Measurements from ENCODE around the gene LRRC27.

LRRC27 gene

GRCh38 chr10:132360766-132361447, 28.9 kb downstream of the LRRC27 start:
- peak; percentile 63 for DNase-seq

GRCh38 chr10:132361581-132362101, 29.6 kb downstream of the LRRC27 start:
- no peak for DNase-seq

DNA sequence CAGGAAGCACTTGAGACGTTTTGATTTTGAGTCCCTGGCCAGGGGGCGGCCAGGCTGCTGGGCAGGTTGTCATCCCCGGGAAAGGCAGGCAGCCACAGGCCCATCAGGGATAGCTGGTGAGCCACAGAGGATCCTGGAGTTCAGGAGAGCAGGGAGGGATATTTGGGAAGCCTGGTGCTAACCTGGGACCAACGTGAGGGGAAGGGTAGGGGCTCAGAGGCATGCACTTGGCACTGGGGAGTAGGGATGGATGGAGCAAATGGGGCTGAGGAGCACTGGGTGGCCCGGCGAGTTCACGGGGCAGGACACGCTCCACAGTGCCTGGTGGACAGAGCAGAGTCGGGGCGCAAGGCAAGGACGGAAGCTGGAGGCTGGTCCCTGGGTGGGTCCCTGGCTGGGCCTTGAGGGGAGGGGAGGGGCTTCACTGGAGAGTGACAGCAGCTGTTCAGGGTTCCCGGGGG, 30.2 kb downstream of the LRRC27 start:
- no peak for DNase-seq

GRCh38 chr10:132363376-132363775, 31.4 kb downstream of the LRRC27 start:
- DNase-seq = no peak

DNA sequence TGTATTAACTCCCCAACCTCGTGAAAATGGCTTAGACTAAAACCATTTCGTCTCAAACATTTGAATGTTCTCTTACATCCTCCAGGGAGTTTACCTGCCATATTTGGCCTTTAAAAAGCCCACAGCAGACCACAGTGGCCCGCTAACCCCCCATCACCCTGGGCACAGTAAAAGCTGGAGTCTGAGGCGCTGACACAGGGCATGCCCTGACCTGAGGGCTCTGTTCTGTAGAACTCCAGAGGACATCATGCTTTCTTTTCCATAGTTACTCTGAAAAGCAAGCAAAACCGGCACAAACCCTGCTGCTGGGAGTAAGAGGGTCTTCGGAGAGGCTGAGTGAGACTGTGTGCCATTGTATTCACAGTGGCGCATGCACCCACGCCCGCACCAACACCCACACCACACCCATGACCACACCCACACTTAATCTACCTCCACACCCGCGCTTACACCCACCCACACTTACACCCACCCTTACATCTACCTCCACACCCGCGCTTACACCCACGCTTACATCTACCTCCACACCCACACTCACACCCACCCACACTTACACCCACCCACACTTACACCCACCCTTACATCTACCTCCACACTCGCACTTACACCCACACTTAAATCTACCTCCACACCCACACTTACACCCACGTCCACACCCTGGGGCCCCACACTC, 32.1 kb downstream of the LRRC27 start:
- peak; percentile 24 for DNase-seq

DNA sequence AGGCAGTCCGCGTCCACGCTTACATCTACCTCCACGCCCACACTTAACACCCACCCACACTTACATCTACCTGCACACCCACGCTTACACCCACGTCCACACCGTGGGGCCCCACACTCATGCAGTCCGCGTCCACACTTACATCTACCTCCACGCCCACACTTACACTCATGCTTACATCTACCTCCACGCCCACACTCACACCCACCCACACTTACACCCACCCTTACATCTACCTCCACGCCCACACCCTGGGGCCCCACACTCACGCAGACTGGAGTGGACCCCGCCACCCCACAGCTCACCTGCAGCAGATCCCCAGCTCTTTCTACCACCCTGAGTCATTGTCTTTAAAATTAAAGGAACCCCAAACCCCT, 32.6 kb downstream of the LRRC27 start:
- peak; percentile 89 for DNase-seq

- DNase-seq = no peak
Observed at GRCh38 chr10:132365102-132365501, 33.1 kb downstream of the LRRC27 start.

GRCh38 chr10:132366006-132366405, 34.0 kb downstream of the LRRC27 start:
- DNase-seq = no peak

DNA sequence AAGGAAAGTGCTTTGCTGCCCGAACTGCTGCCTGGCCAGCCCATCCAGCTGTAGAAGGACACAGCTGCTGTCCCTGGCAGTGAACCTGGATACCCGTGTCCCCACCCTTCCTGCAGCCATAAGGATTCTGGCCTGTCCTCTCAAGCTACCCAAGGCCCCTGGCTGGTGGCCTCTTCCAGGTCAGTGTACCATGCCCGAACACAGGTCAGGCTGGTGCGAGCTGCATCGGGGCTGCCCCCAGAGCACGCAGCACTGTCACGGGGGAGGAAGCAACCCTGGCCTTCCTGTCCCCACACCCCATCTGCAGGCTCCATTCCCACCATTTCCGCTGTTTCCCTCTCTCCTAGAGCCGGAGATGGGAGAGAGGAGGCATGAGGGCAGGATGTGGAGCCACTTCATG, 34.5 kb downstream of the LRRC27 start:
- DNase-seq = no peak

- DNase-seq = no peak
Observed at GRCh38 chr10:132368391-132368790, 36.4 kb downstream of the LRRC27 start.

GRCh38 chr10:132368881-132369635, 37.1 kb downstream of the LRRC27 start:
- no peak for DNase-seq

DNA sequence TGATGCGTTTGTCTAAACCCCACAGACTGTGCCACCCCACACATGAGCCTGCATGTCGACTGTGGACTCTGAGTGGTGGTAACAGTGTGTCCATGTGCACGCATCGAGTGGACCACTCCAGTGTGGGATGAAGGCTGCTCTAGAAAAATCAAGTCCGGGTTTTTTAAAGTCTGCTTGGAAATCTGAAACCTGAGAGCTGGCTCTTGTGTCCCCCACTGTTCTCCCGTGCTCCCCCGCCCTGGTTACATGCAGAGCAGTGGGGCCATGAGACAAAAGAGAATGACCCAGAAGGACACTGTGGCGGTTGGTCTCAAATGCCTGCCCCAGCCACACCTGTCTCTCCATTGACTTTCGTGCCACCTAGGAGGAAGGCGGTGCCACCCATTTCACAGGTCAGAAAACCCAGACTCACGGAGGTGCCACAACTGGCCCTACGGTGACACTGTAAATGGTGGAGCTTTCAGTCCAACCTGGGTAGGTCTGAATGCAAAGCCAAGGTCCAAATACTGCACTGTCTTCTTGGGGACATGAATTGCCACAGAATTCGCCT, 37.7 kb downstream of the LRRC27 start:
- DNase-seq = no peak

DNA sequence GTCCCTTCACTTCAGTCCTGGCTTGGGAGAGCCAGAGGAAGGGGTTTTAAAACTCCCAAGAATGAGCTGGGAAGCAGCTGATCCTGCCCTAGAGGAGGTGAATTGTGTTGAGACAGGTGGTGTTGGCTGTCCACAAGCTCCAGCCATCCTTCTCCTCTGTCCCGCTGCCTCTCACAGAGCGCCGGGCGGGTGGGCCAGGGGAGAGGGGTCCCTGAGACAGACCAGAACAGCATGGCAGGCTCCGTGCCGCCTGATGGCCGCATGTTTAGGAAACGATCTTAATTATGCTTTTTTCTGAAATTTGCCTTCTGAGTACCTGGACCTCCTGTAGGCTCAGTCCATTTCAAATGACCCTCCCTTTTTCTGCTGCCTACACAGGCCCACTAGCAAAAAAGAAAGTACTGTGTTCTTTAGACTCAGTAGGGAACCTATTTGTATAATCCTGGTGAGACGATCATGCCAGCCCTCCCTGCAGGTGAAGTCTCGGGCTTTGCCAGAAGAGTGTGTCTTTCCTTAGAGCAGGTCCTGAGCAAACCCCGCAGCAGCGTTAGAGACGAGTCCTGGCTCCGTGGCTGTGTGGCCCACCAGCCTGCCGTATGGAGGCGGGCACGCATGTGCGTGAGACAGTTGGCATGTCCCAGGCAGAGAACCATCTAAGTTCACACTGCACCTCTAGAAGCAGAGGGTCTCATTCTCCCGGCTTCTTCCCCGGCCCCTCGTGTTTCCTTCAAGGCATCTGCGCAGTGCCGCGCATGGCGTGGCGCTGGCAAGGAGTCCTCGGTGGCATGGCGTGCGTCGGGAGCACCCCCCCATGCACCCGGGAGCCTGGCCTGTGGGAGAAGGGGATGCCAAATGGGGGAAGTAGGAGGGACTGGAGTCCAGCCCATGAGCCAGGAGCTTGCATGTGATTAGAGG, 38.7 kb downstream of the LRRC27 start:
- DNase-seq = no peak

DNA sequence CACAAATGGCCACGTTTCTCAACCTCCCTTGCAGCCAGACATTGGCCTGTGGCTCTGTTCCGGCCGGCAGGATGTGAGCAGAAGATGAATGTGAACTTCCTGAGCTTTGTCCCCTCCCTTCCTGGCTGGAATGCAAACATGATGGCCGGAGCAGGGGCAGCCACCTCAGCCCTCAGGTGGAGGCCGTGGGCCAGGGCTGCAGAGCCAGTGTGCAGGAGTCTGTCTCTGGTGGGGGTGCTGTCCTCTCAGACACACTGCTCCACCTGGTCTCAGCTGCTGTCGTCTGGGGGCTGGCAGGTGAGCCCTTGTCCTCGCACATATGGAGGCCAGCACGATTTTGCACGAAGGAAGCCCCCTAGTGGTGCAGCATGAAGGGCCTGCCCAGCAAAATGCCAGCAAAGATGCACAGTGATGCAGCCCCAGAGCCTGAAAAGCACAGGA, 39.7 kb downstream of the LRRC27 start:
- DNase-seq = peak; percentile 46

DNA sequence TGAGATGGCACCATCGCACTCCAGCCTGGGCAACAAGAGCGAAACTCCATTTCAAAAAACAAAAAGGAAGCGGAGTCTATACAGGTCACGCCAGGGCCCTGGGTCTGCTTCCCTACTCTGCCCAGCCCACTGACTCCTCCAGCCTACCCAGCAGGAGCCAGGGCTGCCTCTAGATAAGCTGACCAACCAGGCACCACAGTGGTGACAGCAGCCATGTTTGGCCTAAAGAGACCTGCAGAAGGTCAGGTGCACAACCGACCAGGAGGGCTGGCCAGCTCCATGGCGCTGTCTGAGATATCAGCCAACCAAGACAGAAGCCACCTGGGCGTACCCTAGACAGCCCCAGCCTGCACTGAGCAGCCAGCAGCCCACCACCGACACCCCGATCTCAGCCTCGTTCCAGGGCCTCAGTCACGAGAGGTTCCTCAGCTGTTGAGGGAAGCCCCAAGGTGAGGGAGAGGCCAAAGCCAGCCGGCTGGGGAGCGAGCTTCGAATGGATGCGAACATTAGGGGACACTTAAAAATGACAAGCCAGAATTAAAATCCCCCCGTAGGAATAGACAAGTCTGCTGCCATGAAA, 40.6 kb downstream of the LRRC27 start:
- DNase-seq = no peak

GRCh38 chr10:132373241-132373955, 41.4 kb downstream of the LRRC27 start:
- DNase-seq = no peak

DNA sequence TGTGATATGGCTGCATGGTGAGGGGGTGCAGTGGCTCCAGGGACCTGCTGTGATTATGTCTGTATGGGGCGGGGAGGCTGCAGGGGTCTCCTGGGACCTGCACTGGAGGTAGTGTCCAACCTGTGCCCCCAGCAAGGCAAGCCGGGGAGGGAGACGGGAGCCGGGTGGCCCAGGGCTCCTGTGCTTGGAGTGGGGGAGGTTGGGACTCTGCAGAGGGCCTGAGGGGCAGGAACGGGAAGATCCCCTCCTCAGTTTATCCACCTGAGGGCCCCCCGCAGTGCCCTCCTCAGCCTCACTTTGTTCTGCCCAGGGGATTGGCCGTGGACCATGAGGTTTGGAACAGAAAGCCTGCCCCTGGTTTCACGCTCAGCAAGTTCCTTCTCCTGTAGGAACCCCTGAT, 42.2 kb downstream of the LRRC27 start:
- no peak for DNase-seq

DNA sequence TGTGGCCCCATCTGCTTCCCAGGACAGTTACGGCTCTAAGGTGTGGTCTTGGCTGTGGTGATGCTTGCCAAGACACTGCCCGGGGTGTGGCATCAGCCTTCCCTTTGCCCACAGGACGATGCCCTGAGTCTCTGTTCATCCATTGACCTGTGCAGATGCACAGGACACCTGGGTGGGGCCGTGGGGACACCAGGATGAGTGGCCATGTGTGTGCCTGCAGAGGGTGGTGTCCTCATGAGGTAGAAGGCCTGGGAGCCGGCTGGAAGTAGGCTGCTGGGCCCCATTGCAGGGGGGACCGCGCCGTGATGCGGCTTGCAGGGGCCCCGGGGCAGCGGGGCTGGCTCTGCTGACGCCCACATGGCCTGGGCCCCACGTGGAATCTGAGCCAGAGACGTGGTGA, 42.6 kb downstream of the LRRC27 start:
- DNase-seq = no peak

- no peak for DNase-seq
Observed at GRCh38 chr10:132375116-132375794, 43.3 kb downstream of the LRRC27 start.

DNA sequence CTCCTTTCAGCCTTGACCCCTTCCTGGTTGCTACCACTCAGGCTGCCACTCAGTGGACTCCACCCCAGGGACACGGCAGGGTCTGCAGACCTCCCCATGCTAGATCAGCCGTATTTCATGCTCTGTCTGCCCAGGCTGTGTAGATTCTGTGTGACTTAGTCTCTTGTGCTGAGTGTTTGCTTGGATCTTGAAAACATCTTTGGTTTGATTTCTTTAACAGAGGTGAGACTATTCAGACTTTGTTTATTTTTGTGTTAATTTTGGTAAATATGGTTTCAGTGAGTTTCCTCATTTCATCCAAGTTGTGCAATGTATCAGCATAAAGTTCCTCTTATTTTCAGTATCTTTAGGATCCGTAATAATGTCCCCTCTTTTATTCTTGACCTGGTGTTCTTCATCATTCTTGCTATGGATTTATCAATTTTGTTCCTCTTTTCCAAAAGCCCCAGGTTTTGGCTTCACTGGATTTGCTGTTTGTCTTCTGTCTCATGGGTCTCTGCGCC, 43.9 kb downstream of the LRRC27 start:
- DNase-seq = no peak

Measured in activated CD4-positive, alpha-beta T cell treated with anti-CD3 and anti-CD28 coated beads for 48 hours (primary cell).